Activated CD8-positive, alpha-beta T cell treated with anti-CD3 and anti-CD28 coated beads, Interleukin-2, amount 10 ng/mL, durations not matched to agents 7 days and 5 days (primary cell): Measurements from ENCODE around the gene RNF144B. TPM values are rescaled to one million over a fixed set of nuclear protein-coding genes. Genes with fewer than 3 reads are reported as not detected.
"Not testable (repeated sequence)": the region's sequence is repeated elsewhere in the genome, so short reads cannot be mapped to it uniquely, and the experiment has no call there.

Experiments used
- ATAC-seq: fragments of 150-1000 bp; cut with Tn5 transposase; one replicate; pipeline ENCODE4 v1.10.0; 2021; ENCODE audit warnings: moderate library complexity
- CTCF ChIA-PET: fragments of 350-600 bp; sonication (Branson Sonifier 250); formaldehyde crosslinking; loops from one replicate; lab custom pipeline; 2021; ENCODE audit warnings: antibody characterized with exemption; lab: Charles Lee
- POLR2A ChIA-PET: fragments of 350-600 bp; sonication (Branson Sonifier 250); formaldehyde crosslinking; loops from one replicate; lab custom pipeline; 2021; ENCODE audit warnings: antibody characterized with exemption; lab: Charles Lee
- DNase-seq: peaks from one replicate; pipeline ENCODE4 v3.0.0-alpha.2; 2020
- H3K27ac Mint-ChIP-seq: one replicate; pipeline ENCODE4 v1.8.0; 2021; ENCODE audit warnings: mild to moderate bottlenecking, mixed read lengths
- H3K27me3 Mint-ChIP-seq: one replicate; pipeline ENCODE4 v1.8.0; 2021; ENCODE audit warnings: low read depth, mixed read lengths
- H3K36me3 Mint-ChIP-seq: one replicate; pipeline ENCODE4 v1.8.0; 2021; ENCODE audit warnings: low read depth, mixed read lengths
- H3K4me1 Mint-ChIP-seq: one replicate; pipeline ENCODE4 v1.8.0; 2021; ENCODE audit warnings: low read depth, mixed read lengths
- H3K4me3 Mint-ChIP-seq: one replicate; pipeline ENCODE4 v1.8.0; 2021; ENCODE audit warnings: mild to moderate bottlenecking, mixed read lengths
- H3K9me3 Mint-ChIP-seq: one replicate; pipeline ENCODE4 v1.8.0; 2022; ENCODE audit warnings: mixed read lengths; ENCODE audit not compliant: insufficient read depth
- total RNA-seq, 2 experiments: library from RNA; stranded (reverse); gene quantifications; one replicate each; pipeline ENCODE4 v1.2.3, GENCODE V29; 2021

Gene RNF144B
- total RNA-seq, 2 experiments from 2014 or later: 0.73 to 1.9 TPM

DNA sequence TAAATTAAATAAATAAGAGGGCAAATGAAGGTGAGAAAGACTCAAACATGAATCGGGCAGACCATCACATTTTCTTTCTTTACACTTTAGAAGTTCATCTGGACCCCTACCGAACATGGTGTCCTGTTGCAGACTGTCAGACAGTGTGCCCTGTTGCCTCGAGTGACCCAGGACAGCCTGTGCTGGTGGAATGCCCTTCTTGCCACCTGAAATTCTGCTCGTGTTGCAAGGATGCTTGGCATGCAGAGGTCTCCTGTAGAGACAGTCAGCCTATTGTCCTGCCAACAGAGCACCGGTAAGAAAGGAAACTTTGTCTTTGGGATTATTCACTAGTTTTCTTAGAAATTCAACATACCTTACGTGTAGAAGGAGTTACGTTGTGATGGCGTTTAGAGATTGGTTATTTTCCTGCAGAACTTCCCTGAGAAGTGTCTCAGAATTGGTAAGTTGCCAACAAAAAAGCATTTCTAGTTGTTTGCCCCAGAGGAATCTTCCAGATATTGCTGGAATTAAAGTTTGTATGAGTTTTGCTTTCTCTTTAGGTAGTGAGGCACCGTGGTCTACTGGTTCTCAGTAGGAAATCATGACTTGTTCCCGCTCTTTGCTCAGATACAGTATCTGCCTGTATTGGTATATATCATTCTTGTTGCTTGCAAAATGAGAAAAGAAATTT is 70.1 kb downstream of the RNF144B start:
- H3K27ac Mint-ChIP-seq: no peak overlapping the region
- H3K36me3 Mint-ChIP-seq: peaks cover 2% of the 10 kb centered on the region
- H3K9me3 Mint-ChIP-seq: no peaks in the 10 kb centered on the region
- H3K27me3 Mint-ChIP-seq: no peaks in the 10 kb centered on the region
- ATAC-seq: no peak
- DNase-seq: no peak
- POLR2A ChIA-PET: no interaction called here
- H3K4me1 Mint-ChIP-seq: no peaks in the 10 kb centered on the region
- H3K4me3 Mint-ChIP-seq: no peak overlapping the region
- CTCF ChIA-PET: no interaction called here

DNA sequence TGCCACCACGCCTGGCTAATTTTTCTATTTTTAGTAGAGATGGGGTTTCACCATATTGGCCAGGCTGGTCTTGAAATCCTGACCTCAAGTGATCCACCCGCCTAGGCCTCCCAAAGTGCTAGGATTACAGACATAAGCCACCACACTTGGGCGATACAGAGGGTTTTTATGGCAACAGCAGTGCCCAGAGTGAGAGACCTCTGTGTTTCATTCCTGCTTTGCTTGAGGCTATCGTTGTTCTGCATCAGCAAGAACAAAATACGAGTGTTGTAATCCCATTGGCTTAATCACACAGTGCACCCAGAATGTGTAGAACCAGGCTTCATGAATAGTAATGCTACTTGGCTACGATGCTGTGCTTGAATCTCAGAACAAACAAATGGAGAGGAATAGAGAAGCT is 70.9 kb downstream of the RNF144B start:
- CTCF ChIA-PET, H3K4me3 Mint-ChIP-seq, H3K36me3 Mint-ChIP-seq, H3K4me1 Mint-ChIP-seq, POLR2A ChIA-PET, H3K27ac Mint-ChIP-seq, DNase-seq, H3K27me3 Mint-ChIP-seq, H3K9me3 Mint-ChIP-seq, ATAC-seq: not testable (repeated sequence)

DNA sequence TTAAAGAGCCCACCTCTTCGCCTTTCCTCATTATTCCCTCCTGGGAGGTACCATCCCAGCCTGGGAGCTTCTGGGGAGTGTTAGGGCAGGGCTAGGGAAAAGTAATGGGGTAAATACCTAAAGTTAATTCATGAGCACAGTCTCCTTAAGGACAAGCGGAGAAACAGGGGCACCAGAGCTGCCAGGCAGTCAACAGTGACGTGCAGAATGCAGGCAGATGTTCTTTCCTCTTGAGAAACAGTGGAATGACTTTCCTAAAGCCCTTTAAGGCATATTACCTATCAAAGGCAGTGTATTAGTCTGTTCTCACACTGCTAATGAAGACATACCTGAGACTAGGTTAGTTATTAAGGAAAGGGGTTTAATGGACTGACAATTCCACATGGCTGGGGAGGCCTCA is 76.3 kb downstream of the RNF144B start:
- no peaks in the 10 kb centered on the region for H3K27me3 Mint-ChIP-seq
- no peaks in the 10 kb centered on the region for H3K4me1 Mint-ChIP-seq
- ATAC-seq (no peak), DNase-seq (no peak)
- no peak overlapping the region for H3K27ac Mint-ChIP-seq
- H3K36me3 Mint-ChIP-seq: peaks cover 3% of the 10 kb centered on the region
- ChIA-PET POLR2A (no interaction called here), CTCF (no interaction called here)
- no peak overlapping the region for H3K4me3 Mint-ChIP-seq
- no peaks in the 10 kb centered on the region for H3K9me3 Mint-ChIP-seq

DNA sequence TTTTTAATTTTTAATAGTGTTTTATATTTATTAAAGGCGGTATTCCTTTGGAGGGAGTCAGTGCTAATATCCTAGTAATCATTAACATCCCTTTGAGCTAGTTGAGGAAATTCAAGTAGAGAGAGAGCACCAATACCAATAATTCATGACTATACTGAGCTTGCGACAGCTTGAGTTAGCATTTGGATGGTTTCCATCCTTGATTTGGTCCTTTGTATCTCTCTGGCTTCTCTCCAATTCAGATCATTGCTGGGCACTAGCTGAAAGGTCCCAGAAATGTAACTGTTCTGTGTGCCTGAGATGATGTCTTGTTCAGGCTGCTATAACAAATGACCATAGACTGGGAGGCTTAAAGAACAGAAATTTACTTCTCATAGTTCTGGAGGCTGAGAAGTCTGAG is 77.0 kb downstream of the RNF144B start:
- ATAC-seq (no peak), DNase-seq (no peak)
- ChIA-PET CTCF (no interaction called here), POLR2A (no interaction called here)
- no peak overlapping the region for H3K4me3 Mint-ChIP-seq
- H3K27ac Mint-ChIP-seq: no peak overlapping the region
- H3K27me3 Mint-ChIP-seq: no peaks in the 10 kb centered on the region
- no peaks in the 10 kb centered on the region for H3K9me3 Mint-ChIP-seq
- no peaks in the 10 kb centered on the region for H3K4me1 Mint-ChIP-seq
- peaks cover 3% of the 10 kb centered on the region for H3K36me3 Mint-ChIP-seq

DNA sequence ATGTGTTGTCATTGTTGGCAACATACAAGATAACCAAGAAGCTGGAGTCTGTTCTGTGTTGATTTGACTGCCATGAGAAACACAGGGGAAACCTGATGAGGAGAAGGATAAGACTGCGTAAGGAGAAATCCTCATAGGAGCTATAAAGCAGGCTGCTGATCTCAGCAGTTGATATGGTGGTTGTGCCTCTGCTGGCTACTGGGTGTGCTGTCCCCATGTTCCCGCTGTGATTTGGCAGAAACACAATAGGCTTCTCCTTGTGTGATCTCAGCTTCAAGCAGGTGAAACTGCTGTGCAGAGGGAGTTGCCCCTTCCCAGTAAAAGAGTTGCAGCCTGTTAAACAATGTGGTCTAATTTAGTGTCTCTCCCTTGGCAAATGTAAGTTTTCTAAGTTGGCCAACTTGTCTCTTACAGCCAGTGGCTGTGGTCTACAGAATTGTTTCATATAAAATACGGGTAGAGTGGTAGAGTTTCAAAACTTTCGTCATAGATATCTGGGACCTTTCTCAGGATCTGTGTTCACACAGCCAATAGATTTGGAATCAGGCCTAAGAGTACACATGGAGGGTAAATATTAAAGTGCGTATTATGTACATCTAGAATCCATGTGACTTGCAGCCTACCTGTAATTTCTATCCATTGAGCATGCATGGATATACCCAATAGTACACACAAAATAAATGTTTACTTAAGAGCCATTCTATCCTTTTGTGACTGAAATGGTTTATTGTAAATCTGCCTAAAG is 78.4 kb downstream of the RNF144B start:
- H3K36me3 Mint-ChIP-seq: peaks cover 3% of the 10 kb centered on the region
- DNase-seq (no peak), ATAC-seq (no peak)
- ChIA-PET POLR2A (no interaction called here), CTCF (no interaction called here)
- H3K27ac Mint-ChIP-seq: no peak overlapping the region
- no peaks in the 10 kb centered on the region for H3K4me1 Mint-ChIP-seq
- no peaks in the 10 kb centered on the region for H3K27me3 Mint-ChIP-seq
- no peak overlapping the region for H3K4me3 Mint-ChIP-seq
- H3K9me3 Mint-ChIP-seq: no peaks in the 10 kb centered on the region

DNA sequence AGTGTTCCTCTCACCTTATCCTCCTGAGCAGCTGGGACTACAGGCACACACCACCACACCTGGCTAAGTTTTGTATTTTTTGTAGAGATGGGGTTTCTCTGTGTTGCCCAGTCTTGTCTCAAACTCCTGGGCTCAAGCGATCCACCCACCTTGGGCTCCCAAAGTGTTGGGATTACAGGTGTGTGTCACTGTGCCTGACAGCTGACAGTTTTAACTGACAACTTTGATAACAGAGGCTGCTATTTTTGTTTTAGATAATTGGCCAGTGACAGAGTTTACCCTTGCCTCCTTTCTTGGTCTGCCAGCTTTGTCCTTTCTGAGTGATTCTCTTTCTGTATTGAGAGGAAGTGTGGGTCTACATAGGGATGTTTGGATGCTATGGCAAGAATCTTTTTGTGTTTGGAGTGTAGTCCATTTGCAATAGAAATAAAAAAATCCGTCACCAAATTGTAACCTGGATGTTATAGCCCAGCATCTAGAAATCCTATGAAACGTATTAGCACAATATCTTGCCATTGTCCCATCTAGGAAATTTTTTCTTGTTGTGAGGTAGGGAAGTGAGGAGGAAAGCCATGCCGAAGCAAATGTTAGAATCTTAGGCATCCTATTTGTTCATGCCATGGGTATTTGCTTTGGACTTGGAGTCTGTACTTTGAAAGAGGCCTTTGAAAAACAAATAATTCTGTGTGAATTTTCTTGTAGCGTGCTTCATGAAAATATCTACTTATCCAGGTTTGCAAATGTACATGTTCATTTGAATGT is 80.8 kb downstream of the RNF144B start:
- ChIA-PET POLR2A (no interaction called here), CTCF (no interaction called here)
- Mint-ChIP-seq H3K27ac (no peak overlapping the region), H3K4me3 (no peak overlapping the region), H3K4me1 (no peaks in the 10 kb centered on the region), H3K9me3 (no peaks in the 10 kb centered on the region), H3K27me3 (no peaks in the 10 kb centered on the region), H3K36me3 (peaks cover 3% of the 10 kb centered on the region)
- no peak for ATAC-seq
- DNase-seq: no peak

DNA sequence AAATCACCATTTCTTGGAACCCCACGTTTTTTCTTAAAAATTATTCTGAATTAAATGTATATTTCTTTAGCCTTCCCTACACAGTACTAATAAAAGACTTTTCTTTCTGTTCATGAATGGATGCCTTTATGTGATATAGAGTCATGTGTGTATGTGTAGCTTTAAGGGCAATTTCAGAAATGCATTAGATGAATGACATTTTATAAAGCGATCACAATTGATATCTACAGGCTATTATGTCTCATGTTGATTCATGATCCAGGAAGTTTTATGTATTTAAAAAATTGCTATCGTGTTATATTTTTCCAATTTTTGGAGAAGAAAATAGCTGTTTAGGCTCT is 81.3 kb downstream of the RNF144B start:
- peaks cover 3% of the 10 kb centered on the region for H3K27me3 Mint-ChIP-seq
- no peaks in the 10 kb centered on the region for H3K9me3 Mint-ChIP-seq
- ATAC-seq: no peak
- CTCF ChIA-PET: no interaction called here
- DNase-seq: no peak
- no peak overlapping the region for H3K27ac Mint-ChIP-seq
- no peak overlapping the region for H3K4me3 Mint-ChIP-seq
- POLR2A ChIA-PET: no interaction called here
- H3K4me1 Mint-ChIP-seq: no peaks in the 10 kb centered on the region
- H3K36me3 Mint-ChIP-seq: peaks cover 3% of the 10 kb centered on the region

DNA sequence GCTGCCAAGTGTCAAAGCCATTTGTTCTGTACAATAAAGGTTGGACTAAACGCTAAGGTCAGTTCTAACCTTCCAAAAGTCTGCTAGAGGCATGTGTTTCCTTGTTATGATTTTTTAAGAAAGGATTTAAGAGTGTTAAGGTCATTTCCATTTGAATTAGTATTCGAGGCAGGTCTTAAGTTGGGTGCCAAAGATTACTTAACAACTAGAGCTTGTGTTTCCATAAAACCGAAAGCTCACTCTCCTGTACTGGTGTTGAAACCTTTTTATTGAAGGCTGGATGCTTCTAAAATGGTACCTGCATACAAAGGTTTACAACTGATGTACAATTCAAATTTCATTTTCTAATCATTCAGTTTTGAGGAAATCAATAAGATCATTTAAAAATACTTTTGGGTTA is 82.4 kb downstream of the RNF144B start:
- Mint-ChIP-seq H3K4me1 (no peaks in the 10 kb centered on the region), H3K27ac (no peak overlapping the region), H3K4me3 (no peak overlapping the region), H3K27me3 (peaks cover 3% of the 10 kb centered on the region), H3K9me3 (no peaks in the 10 kb centered on the region), H3K36me3 (peaks cover 3% of the 10 kb centered on the region)
- ATAC-seq: no peak
- CTCF ChIA-PET: no interaction called here
- DNase-seq: no peak
- POLR2A ChIA-PET: no interaction called here

DNA sequence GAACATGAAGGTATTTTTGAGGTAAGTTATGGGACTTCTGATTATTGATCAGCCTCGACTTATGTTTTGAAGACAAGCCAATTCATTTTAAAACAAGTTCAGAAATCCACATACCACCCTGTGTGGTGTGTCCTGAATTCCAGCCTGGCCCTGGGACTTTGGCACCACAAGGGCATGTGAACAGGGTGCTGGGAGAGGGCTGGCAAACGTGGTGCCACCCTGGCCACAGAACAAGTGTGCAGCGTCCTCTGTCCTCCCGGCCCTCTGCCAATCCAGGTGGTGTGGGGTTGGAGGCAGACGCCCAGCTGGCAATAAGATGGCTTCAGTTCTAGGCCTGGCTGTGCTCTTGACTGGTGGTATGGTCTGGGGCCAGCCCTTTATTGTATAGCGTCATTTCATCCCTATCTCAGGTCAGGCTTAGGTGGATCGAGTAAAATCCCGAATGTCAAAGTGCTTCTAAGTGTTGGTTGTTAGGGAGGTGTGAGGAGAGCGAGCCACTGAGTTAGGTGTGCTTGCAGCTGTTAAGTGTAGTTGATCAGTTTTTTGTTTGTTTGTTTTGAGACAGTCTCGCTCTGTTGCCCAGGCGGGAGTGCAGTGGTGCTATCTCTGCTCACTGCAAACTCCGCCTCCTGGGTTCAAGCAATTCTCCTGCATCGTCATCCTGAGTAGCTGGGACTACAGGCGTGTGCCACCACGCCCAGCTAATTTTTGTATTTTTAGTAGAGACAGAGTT is 84.2 kb downstream of the RNF144B start:
- Mint-ChIP-seq H3K36me3 (no peaks in the 10 kb centered on the region), H3K27me3 (peaks cover 3% of the 10 kb centered on the region), H3K4me3 (no peak overlapping the region), H3K9me3 (no peaks in the 10 kb centered on the region), H3K27ac (no peak overlapping the region), H3K4me1 (no peaks in the 10 kb centered on the region)
- ChIA-PET POLR2A (no interaction called here), CTCF (no interaction called here)
- DNase-seq (no peak), ATAC-seq (no peak)

DNA sequence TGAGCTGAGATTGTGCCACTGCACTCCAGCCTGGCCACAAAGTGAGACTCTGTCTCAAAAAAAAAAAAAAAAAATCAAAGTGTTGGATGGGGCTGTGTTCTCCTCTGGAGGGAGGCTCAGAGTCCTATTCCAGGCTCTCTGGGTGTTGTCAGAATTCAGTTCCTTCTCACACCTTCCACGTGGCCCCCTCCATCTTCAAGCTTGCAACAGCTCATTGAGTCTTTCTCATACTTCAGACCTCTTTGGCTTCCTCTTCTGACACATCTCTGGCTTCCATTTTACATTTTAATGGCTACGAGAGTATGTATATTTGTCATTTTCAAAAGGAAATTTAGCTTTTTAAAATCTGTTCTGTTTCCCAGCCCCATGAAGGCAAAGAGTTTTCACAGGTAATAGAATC is 85.8 kb downstream of the RNF144B start:
- ATAC-seq (no peak), DNase-seq (no peak)
- no peak overlapping the region for H3K27ac Mint-ChIP-seq
- H3K9me3 Mint-ChIP-seq: no peaks in the 10 kb centered on the region
- ChIA-PET POLR2A (no interaction called here), CTCF (no interaction called here)
- no peaks in the 10 kb centered on the region for H3K36me3 Mint-ChIP-seq
- no peak overlapping the region for H3K4me3 Mint-ChIP-seq
- H3K4me1 Mint-ChIP-seq: peaks cover 7% of the 10 kb centered on the region
- peaks cover 3% of the 10 kb centered on the region for H3K27me3 Mint-ChIP-seq

DNA sequence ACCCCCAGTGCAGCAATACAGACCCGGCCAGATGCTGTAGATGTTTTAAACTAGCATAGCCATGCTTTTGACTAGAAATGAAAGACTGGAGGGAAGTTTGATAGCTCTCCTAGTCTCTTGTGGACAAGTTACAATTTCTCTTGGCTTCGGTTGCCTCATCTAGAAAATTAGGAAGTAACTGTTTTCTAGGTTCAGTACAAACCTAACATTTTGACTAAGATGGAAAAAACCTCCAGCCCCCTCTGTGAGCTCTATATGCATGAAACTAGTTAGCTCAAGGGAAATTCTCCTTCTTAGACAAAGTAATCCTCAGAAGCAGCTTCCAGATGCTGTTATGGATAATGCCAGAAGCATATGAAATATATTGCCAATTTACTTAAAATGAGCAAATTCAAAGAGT is 86.6 kb downstream of the RNF144B start:
- no peak overlapping the region for H3K4me3 Mint-ChIP-seq
- no peak overlapping the region for H3K27ac Mint-ChIP-seq
- H3K9me3 Mint-ChIP-seq: no peaks in the 10 kb centered on the region
- H3K27me3 Mint-ChIP-seq: peaks cover 3% of the 10 kb centered on the region
- ChIA-PET POLR2A (no interaction called here), CTCF (no interaction called here)
- H3K36me3 Mint-ChIP-seq: no peaks in the 10 kb centered on the region
- DNase-seq: no peak
- no peak for ATAC-seq
- H3K4me1 Mint-ChIP-seq: peaks cover 7% of the 10 kb centered on the region
